H1 (cell line): ENCODE measurements around the gene NAPA. TPM values are rescaled to one million over a fixed set of nuclear protein-coding genes. Genes with fewer than 3 reads are reported as not detected.
A peak's percentile ranks its signal among the peaks of the same experiment; 100 is the strongest.

Source experiments
- CTCF ChIA-PET: fragments of 300-600 bp; sonication (Branson Sonifier 250); formaldehyde crosslinking; loops from one replicate; lab custom pipeline; 2021; ENCODE audit not compliant: partially characterized antibody; lab: Charles Lee
- POLR2A ChIA-PET: fragments of 300-600 bp; sonication (Branson Sonifier 250); formaldehyde crosslinking; loops from one replicate; lab custom pipeline; 2021; ENCODE audit warnings: inconsistent platforms; ENCODE audit not compliant: partially characterized antibody; lab: Charles Lee
- DNase-seq, 2 experiments: peaks; one replicate each; pipeline versions ENCODE4 v3.0.0 to v3.0.0-alpha.2; 2010 to 2022; ENCODE audit warnings: low spot score in 2 of 2, low read depth in 1 of 2, mixed read lengths in 1 of 2
- FAIRE-seq: peaks from 2 replicates; lab custom pipeline; 2011; peaks lifted over from hg19 to GRCh38; lab: Jason Lieb, UNC
- H2AFZ ChIP-seq: 2 replicates; pipeline ENCODE4 v1.8.1; 2012; ENCODE audit warnings: low read length, inconsistent platforms
- H2AK5ac ChIP-seq: 2 replicates; pipeline ENCODE4 v1.6.1; 2013; ENCODE audit warnings: low read depth, low read length
- H2BK120ac ChIP-seq: replicated peaks from 2 replicates; pipeline ENCODE3; 2013; ENCODE audit warnings: low read depth, low read length, inconsistent platforms
- H2BK12ac ChIP-seq: 2 replicates; pipeline ENCODE4 v1.6.1; 2013; ENCODE audit warnings: low read depth, low read length
- H2BK15ac ChIP-seq: 2 replicates; pipeline ENCODE4 v1.6.1; 2013; ENCODE audit warnings: low read length
- H2BK20ac ChIP-seq: 2 replicates; pipeline ENCODE4 v1.6.1; 2013; ENCODE audit warnings: low read length
- H2BK5ac ChIP-seq: 2 replicates; pipeline ENCODE4 v1.6.1; 2013; ENCODE audit warnings: low read depth, low read length
- H3K14ac ChIP-seq: 2 replicates; pipeline ENCODE4 v1.6.1; 2013; ENCODE audit warnings: inconsistent platforms; ENCODE audit not compliant: insufficient read length
- H3K18ac ChIP-seq: 2 replicates; pipeline ENCODE4 v1.6.1; 2013; ENCODE audit warnings: low read length; ENCODE audit errors: extremely low read depth
- H3K23ac ChIP-seq: 2 replicates; pipeline ENCODE4 v1.6.1; 2013; ENCODE audit warnings: inconsistent platforms; ENCODE audit not compliant: insufficient read length
- H3K23me2 ChIP-seq: 2 replicates; pipeline ENCODE4 v1.6.1; 2013; ENCODE audit warnings: low read depth, low read length
- H3K27ac ChIP-seq: 2 replicates; pipeline ENCODE4 v1.6.1; 2011; ENCODE audit warnings: low read depth, low read length, inconsistent platforms
- H3K27me3 ChIP-seq, 4 experiments: replicated peaks in 1 of 4; 1 replicate in 1 of 4; 2 replicates in 3 of 4; pipeline versions ENCODE4 v1.6.1 to v1.8.1; 2011 to 2013; ENCODE audit warnings: low read length in 3 of 4, mild to moderate bottlenecking in 3 of 4, inconsistent platforms in 2 of 4, mixed read lengths in 2 of 4, moderate library complexity in 1 of 4; ENCODE audit not compliant: control insufficient read depth in 3 of 4, insufficient read depth in 3 of 4; ENCODE audit errors: extremely low read depth in 1 of 4
- H3K36me3 ChIP-seq, 4 experiments: 2 replicates each; pipeline versions ENCODE4 v1.6.1 to v1.8.1; 2011 to 2013; ENCODE audit warnings: mild to moderate bottlenecking in 4 of 4, low read length in 3 of 4, moderate library complexity in 2 of 4, control low read depth in 1 of 4, inconsistent platforms in 1 of 4; ENCODE audit not compliant: insufficient read depth in 4 of 4, control insufficient read depth in 2 of 4
- H3K4ac ChIP-seq: replicated peaks from 2 replicates; pipeline ENCODE3; 2013; ENCODE audit warnings: low read length, low read depth, mixed read lengths, inconsistent platforms; ENCODE audit not compliant: insufficient read length
- H3K4me1 ChIP-seq, 4 experiments: replicated peaks in 1 of 4; 1 replicate in 1 of 4; 2 replicates in 3 of 4; pipeline versions ENCODE4 v1.6.1 to v1.8.1; 2011 to 2013; ENCODE audit warnings: low read length in 3 of 4, inconsistent platforms in 2 of 4, mixed read lengths in 1 of 4; ENCODE audit not compliant: insufficient read depth in 4 of 4, control insufficient read depth in 3 of 4
- H3K4me2 ChIP-seq, 2 experiments: 2 replicates each; pipeline versions ENCODE4 v1.6.1 to v1.8.1; 2011 to 2013; ENCODE audit warnings: low read depth in 2 of 2, low read length in 2 of 2, control low read depth in 1 of 2, inconsistent platforms in 1 of 2, mild to moderate bottlenecking in 1 of 2; ENCODE audit not compliant: insufficient read depth in 1 of 2
- H3K4me3 ChIP-seq, 4 experiments: fragments of 200-600, 300-600 bp in 1 of 4; sonication (generic), shearing (Covaris generic), sonication (Bioruptor Twin) in 1 of 4; 2 replicates each; pipeline versions ENCODE4 v1.5.1 to v1.8.1; 2011 to 2016; ENCODE audit warnings: low read length in 4 of 4, low read depth in 3 of 4, control low read depth in 2 of 4, inconsistent platforms in 2 of 4, mild to moderate bottlenecking in 2 of 4, mixed read lengths in 1 of 4, moderate library complexity in 1 of 4; ENCODE audit not compliant: insufficient read depth in 2 of 4; ENCODE audit errors: extremely low read depth in 1 of 4
- H3K56ac ChIP-seq: replicated peaks from 2 replicates; pipeline ENCODE3; 2013; ENCODE audit warnings: low read depth, mild to moderate bottlenecking, mixed read lengths, low read length, inconsistent platforms; ENCODE audit not compliant: insufficient read length
- H3K79me1 ChIP-seq: 2 replicates; pipeline ENCODE4 v1.6.1; 2013; ENCODE audit warnings: low read depth, low read length, control low read depth
- H3K79me2 ChIP-seq, 2 experiments: 2 replicates each; pipeline versions ENCODE4 v1.6.1 to v1.8.1; 2012 to 2013; ENCODE audit warnings: low read length in 2 of 2, mild to moderate bottlenecking in 2 of 2, inconsistent platforms in 1 of 2; ENCODE audit not compliant: insufficient read depth in 2 of 2, control insufficient read depth in 1 of 2
- H3K9ac ChIP-seq, 4 experiments: replicated peaks in 1 of 4; 1 replicate in 1 of 4; 2 replicates in 3 of 4; pipeline versions ENCODE4 v1.6.1 to v1.8.1; 2011 to 2013; ENCODE audit warnings: low read depth in 3 of 4, low read length in 3 of 4, control low read depth in 2 of 4, mild to moderate bottlenecking in 2 of 4, moderate library complexity in 2 of 4, inconsistent platforms in 1 of 4; ENCODE audit errors: extremely low read depth in 1 of 4
- H3K9me3 ChIP-seq, 2 experiments: 2 replicates each; pipeline versions ENCODE4 v1.6.1 to v1.8.1; 2012 to 2013; ENCODE audit warnings: mild to moderate bottlenecking in 2 of 2, moderate library complexity in 2 of 2, control low read depth in 1 of 2, inconsistent platforms in 1 of 2, low read depth in 1 of 2, low read length in 1 of 2, mixed read lengths in 1 of 2; ENCODE audit not compliant: insufficient read depth in 2 of 2
- H4K20me1 ChIP-seq, 2 experiments: replicated peaks in 1 of 2; 2 replicates each; pipeline versions ENCODE3 to v1.8.1; 2011 to 2013; ENCODE audit warnings: inconsistent platforms in 2 of 2, low read length in 2 of 2, mild to moderate bottlenecking in 1 of 2; ENCODE audit not compliant: insufficient read depth in 2 of 2, control insufficient read depth in 1 of 2
- H4K5ac ChIP-seq: 2 replicates; pipeline ENCODE4 v1.6.1; 2013; ENCODE audit warnings: low read length, low read depth, mixed read lengths, inconsistent platforms; ENCODE audit not compliant: insufficient read length
- H4K8ac ChIP-seq: 2 replicates; pipeline ENCODE4 v1.8.0; 2013; ENCODE audit warnings: mild to moderate bottlenecking, moderate library complexity, low read length, inconsistent platforms; ENCODE audit not compliant: insufficient read depth; ENCODE audit errors: extremely low read depth
- H4K91ac ChIP-seq: replicated peaks from 2 replicates; pipeline ENCODE3; 2013; ENCODE audit warnings: low read length, mixed read lengths, inconsistent platforms; ENCODE audit not compliant: insufficient read length
- CBX5 ChIP-seq: fragments of 300-800, 300-1000 bp; sonication (generic); IDR thresholded peaks from 2 replicates; pipeline ENCODE4 v1.7.1; 2016; ENCODE audit warnings: antibody characterized with exemption, low read length, low read depth
- CHD2 ChIP-seq: IDR thresholded peaks from 2 replicates; pipeline ENCODE4 v1.6.1; 2012; ENCODE audit warnings: low read length, improper control_type of control experiment
- EGR1 ChIP-seq: IDR thresholded peaks from 2 replicates; pipeline ENCODE4 v1.6.1; 2011; ENCODE audit warnings: low read depth, low read length, borderline replicate concordance
- HDAC2 ChIP-seq, 2 experiments: fragments of 300-600 bp in 1 of 2; sonication (generic) in 1 of 2; IDR thresholded peaks; 2 replicates each; pipeline ENCODE4 v1.6.1; 2011 to 2012; ENCODE audit warnings: low read depth in 2 of 2, low read length in 2 of 2, mild to moderate bottlenecking in 2 of 2, moderate library complexity in 2 of 2, borderline replicate concordance in 1 of 2, inconsistent platforms in 1 of 2
- KDM1A ChIP-seq: fragments of 200-600, 300-600 bp; sonication (generic); IDR thresholded peaks from 2 replicates; pipeline ENCODE4 v1.7.1; 2016; ENCODE audit warnings: mild to moderate bottlenecking, low read length, borderline replicate concordance
- SP4 ChIP-seq: IDR thresholded peaks from 2 replicates; pipeline ENCODE4 v1.6.1; 2012; ENCODE audit warnings: low read length, inconsistent platforms
- TBP ChIP-seq: IDR thresholded peaks from 2 replicates; pipeline ENCODE4 v1.6.1; 2011; ENCODE audit warnings: low read depth, low read length, improper control_type of control experiment
- USF2 ChIP-seq: IDR thresholded peaks from 2 replicates; pipeline ENCODE4 v1.6.1; 2011; ENCODE audit warnings: low read length, improper control_type of control experiment
- YY1 ChIP-seq: IDR thresholded peaks from 2 replicates; pipeline ENCODE4 v1.6.1; 2011; ENCODE audit warnings: low read depth, mild to moderate bottlenecking, low read length
- WGBS, 2 experiments: shearing (Covaris generic) in 1 of 2; methylation state at CpG; one replicate each; pipeline versions ENCODE4 v1.1.6 to v1.1.7; 2013 to 2015; ENCODE audit warnings: low lambda C conversion rate in 2 of 2, mixed read lengths in 2 of 2, inconsistent platforms in 1 of 2, low coverage in 1 of 2, missing lambda C conversion rate in 1 of 2; ENCODE audit not compliant: insufficient replicate concordance in 2 of 2, insufficient coverage in 1 of 2, insufficient read length in 1 of 2; ENCODE audit errors: extremely low coverage in 1 of 2, missing lambda C conversion rate in 1 of 2; 5-methylcytosine and 5-hydroxymethylcytosine counted together
- polyA plus RNA-seq, 7 experiments: library from polyadenylated mRNA; depleted of rRNA in 3 of 7; stranded (reverse) in 5 of 7; unstranded in 2 of 7; fragments of >200 nt in 5 of 7; fragments of 200-250 nt in 2 of 7; gene quantifications; 1 replicate in 5 of 7; 2 replicates in 1 of 7; 4 replicates in 1 of 7; pipeline versions ENCODE4 v1.2.1 to v1.2.3, GENCODE V29; 2011 to 2013; ENCODE audit warnings: missing spikeins in 2 of 7, mixed read lengths in 2 of 7
- total RNA-seq: library from RNA; stranded (reverse); fragmentation: NEBNext Ultra II Directional; extraction: Animal tissue kit (Norgen Biotek cat#: 25700); gene quantifications from 2 replicates; pipeline ENCODE4 v1.2.1, GENCODE V29; 2021

The NAPA gene
- total and polyA plus RNA-seq, 2 of the 8 experiments (the other 6 are each of a cell fraction or from before 2014, with no cell fraction given), result 58.5 to 78.2 TPM

DNA sequence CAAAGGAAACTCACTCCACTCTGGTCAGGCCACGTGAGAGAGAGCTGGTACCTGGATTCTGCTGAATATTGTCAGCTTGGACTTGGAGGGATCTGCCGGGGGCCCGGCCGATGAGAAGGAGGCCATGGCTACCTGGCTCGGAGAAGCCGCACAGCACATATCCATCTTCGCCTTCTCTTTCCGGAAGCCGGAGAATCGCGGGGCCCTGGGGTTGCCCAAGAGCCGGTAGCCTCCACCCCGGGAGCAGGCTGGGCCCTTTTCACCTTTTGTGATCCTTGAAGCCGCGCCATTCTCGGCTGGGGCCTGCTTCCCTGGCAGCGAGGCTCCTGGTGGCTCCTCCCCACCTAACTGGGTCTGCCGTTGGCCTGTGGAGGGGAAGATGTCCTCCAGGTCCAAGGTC, 29.2 kb upstream of the NAPA start:
- H3K23ac ChIP-seq, result no peak overlapping the region
- POLR2A ChIA-PET, result no interaction called here
- H2BK12ac ChIP-seq, result no peak overlapping the region
- H4K20me1 ChIP-seq, result no peaks in the 10 kb centered on the region
- H3K14ac ChIP-seq, result no peak overlapping the region
- FAIRE-seq (no peak), DNase-seq (no peak)
- no peak overlapping the region for H3K18ac ChIP-seq
- CTCF ChIA-PET, result interaction anchor here (0.9 to 2.2 kb wide), 3 partner anchors 24 to 462 kb away, joined by 3 to 6 read pairs (median 5); no protein-coding TSS in a partner anchor
- no peak overlapping the region for H2BK120ac ChIP-seq
- no peak overlapping the region for H2AK5ac ChIP-seq
- no peak overlapping the region for H4K5ac ChIP-seq
- H3K9me3 ChIP-seq, result no peaks in the 10 kb centered on the region; a peak in 1 of 4 replicates
- no peak for TF ChIP-seq USF2
- no peak for TF ChIP-seq KDM1A
- no peak for TF ChIP-seq CBX5
- TF ChIP-seq TBP, result no peak
- TF ChIP-seq HDAC2 (IDR thresholded peaks at IDR 0.05; ENCODE audit: borderline replicate concordance in 1 of 2, low read depth in 2 of 2, low read length in 2 of 2), result no peak
- no peak for TF ChIP-seq SP4
- no peak for TF ChIP-seq EGR1
- TF ChIP-seq YY1, result no peak
- no peak for TF ChIP-seq CHD2
- no peak overlapping the region for H3K4me2 ChIP-seq
- no peak overlapping the region for H3K27ac ChIP-seq
- H2BK20ac ChIP-seq, result no peak overlapping the region
- WGBS, 2 experiments, result 93% methylated on average over 18 of the region's 18 CpGs; no CpG with 5 or more reads in 1 of the 2 experiments
- H2BK5ac ChIP-seq, result no peak overlapping the region; the same call in 1 of the 2 replicates
- no peak overlapping the region for H3K4ac ChIP-seq
- no peak overlapping the region for H3K56ac ChIP-seq
- no peak overlapping the region for H2BK15ac ChIP-seq
- H3K36me3 ChIP-seq, result no peaks in the 10 kb centered on the region
- H4K91ac ChIP-seq, result no peak overlapping the region
- H3K79me2 ChIP-seq, result no peaks in the 10 kb centered on the region
- H3K79me1 ChIP-seq, result no peaks in the 10 kb centered on the region
- no peaks in the 10 kb centered on the region for H3K23me2 ChIP-seq
- no peaks in the 10 kb centered on the region for H3K27me3 ChIP-seq
- H4K8ac ChIP-seq, result no peak overlapping the region
- no peak overlapping the region for H3K9ac ChIP-seq
- H3K4me3 ChIP-seq, result no peak overlapping the region
- H3K4me1 ChIP-seq, result peaks cover 0 to 4% (median 0%) of the 10 kb centered on the region in 4 experiments; a peak in 1 of 7 replicates
- peak overlapping the region; percentile 64; the same call in 1 of the 2 replicates for H2AFZ ChIP-seq
